Calu3 (cell line): ENCODE measurements around the gene SANBR. TPM values are rescaled to one million over a fixed set of nuclear protein-coding genes. Genes with fewer than 3 reads are reported as not detected.
A peak's percentile ranks its signal among the peaks of the same experiment; 100 is the strongest.

Source experiments
- Bru-seq: library from RNA; stranded (reverse); fragments of 400-500 nt; gene quantifications from one replicate; lab custom pipeline; 2021; lab: Mats Ljungman, UMichigan
- BruChase-seq, 2 experiments: library from RNA; stranded (reverse); fragments of 400-500 nt; gene quantifications; one replicate each; lab custom pipeline; 2021; lab: Mats Ljungman, UMichigan
- BruUV-seq: library from RNA; stranded (reverse); fragments of 400-500 nt; replicated peaks from 2 replicates; lab custom pipeline; 2021; lab: Mats Ljungman, UMichigan
- CTCF ChIA-PET: fragments of 300-600 bp; sonication (Branson Sonifier 250); formaldehyde crosslinking; loops from one replicate; lab custom pipeline; 2022; ENCODE audit warnings: antibody characterized with exemption; lab: Charles Lee
- DNase-seq: peaks from one replicate; pipeline ENCODE4 v3.0.0; 2022
- H3K27ac Mint-ChIP-seq: one replicate; pipeline ENCODE4 v1.8.0; 2022; ENCODE audit warnings: mixed read lengths; ENCODE audit not compliant: unreplicated experiment
- H3K27me3 Mint-ChIP-seq: one replicate; pipeline ENCODE4 v1.8.0; 2022; ENCODE audit warnings: mixed read lengths; ENCODE audit not compliant: unreplicated experiment
- H3K36me3 Mint-ChIP-seq: one replicate; pipeline ENCODE4 v1.8.0; 2022; ENCODE audit warnings: mild to moderate bottlenecking, moderate library complexity, mixed read lengths; ENCODE audit not compliant: insufficient read depth, unreplicated experiment
- H3K4me1 Mint-ChIP-seq: one replicate; pipeline ENCODE4 v1.8.0; 2022; ENCODE audit warnings: mild to moderate bottlenecking, low read depth, mixed read lengths; ENCODE audit not compliant: unreplicated experiment
- H3K4me3 Mint-ChIP-seq: one replicate; pipeline ENCODE4 v1.8.0; 2022; ENCODE audit warnings: mild to moderate bottlenecking, low read depth, moderate library complexity, mixed read lengths; ENCODE audit not compliant: unreplicated experiment
- H3K9me3 Mint-ChIP-seq: one replicate; pipeline ENCODE4 v1.8.0; 2022; ENCODE audit warnings: low read depth, mixed read lengths; ENCODE audit not compliant: unreplicated experiment
- intact Hi-C: fragments of 100-400 bp; cut with micrococcal nuclease; formaldehyde crosslinking; loops from one replicate; pipeline ENCODE4 v1.10.0; 2022; ENCODE audit not compliant: unreplicated experiment
- long read RNA-seq: library from polyadenylated mRNA; stranded (forward); transcript quantifications from one replicate; pipeline ENCODE4 v2.0.0, GENCODE V29; 2022
- total RNA-seq: library from RNA; stranded (reverse); gene quantifications from 2 replicates; pipeline ENCODE4 v1.2.3, GENCODE V29; 2022
- TF ChIP-seq, protein P1 (sequence below): fragments of 200-600 bp; IDR thresholded peaks from one replicate; pipeline ENCODE4 v1.8.0; 2022; ENCODE audit warnings: antibody characterized with exemption; ENCODE audit not compliant: unreplicated experiment

Gene SANBR
- 11.5 and 16.3 TPM in 2 replicates for total RNA-seq
- percentile 61 among the genes with signal in this experiment for Bru-seq, nascent RNA
- BruChase-seq, experiment 1, labeled RNA remaining after a 6-hour chase = percentile 60 among the genes with signal in this experiment
- BruChase-seq, experiment 2, labeled RNA remaining after a 2-hour chase = percentile 75 among the genes with signal in this experiment
- long read RNA-seq, full-length matches to known transcripts = 2 of 5 reads
- long read RNA-seq, partial matches to known transcripts = 1 of 5 reads
- long read RNA-seq, other reads (novel, unspliced or antisense) = 2 of 5 reads

- no peaks in the 10 kb centered on the region for H3K27me3 Mint-ChIP-seq
- peaks cover 8% of the 10 kb centered on the region for H3K4me1 Mint-ChIP-seq
- peak within 1 kb of the TSS; percentile 81 for H3K4me3 Mint-ChIP-seq
- intact Hi-C loops = loop anchor here (2.0 kb wide), 1 partner anchor 45 kb away; no protein-coding TSS in a partner anchor
- H3K27ac Mint-ChIP-seq = peak within 1 kb of the TSS; percentile 60
- CTCF ChIA-PET = interaction anchor here (0.5 kb wide), 1 partner anchor 106 kb away, joined by 3 read pairs; no protein-coding TSS in a partner anchor
- peak; percentile 91 for DNase-seq
- peaks cover 8% of the 10 kb centered on the region for H3K36me3 Mint-ChIP-seq
- no peaks in the 10 kb centered on the region for H3K9me3 Mint-ChIP-seq
- TF ChIP-seq, protein P1, sequence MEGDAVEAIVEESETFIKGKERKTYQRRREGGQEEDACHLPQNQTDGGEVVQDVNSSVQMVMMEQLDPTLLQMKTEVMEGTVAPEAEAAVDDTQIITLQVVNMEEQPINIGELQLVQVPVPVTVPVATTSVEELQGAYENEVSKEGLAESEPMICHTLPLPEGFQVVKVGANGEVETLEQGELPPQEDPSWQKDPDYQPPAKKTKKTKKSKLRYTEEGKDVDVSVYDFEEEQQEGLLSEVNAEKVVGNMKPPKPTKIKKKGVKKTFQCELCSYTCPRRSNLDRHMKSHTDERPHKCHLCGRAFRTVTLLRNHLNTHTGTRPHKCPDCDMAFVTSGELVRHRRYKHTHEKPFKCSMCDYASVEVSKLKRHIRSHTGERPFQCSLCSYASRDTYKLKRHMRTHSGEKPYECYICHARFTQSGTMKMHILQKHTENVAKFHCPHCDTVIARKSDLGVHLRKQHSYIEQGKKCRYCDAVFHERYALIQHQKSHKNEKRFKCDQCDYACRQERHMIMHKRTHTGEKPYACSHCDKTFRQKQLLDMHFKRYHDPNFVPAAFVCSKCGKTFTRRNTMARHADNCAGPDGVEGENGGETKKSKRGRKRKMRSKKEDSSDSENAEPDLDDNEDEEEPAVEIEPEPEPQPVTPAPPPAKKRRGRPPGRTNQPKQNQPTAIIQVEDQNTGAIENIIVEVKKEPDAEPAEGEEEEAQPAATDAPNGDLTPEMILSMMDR = no peak
- no TSS peak for BruUV-seq
Observed at GRCh38 chr2:61065714-61066709, at the start of gene SANBR. Gene SANBR (plus strand): TSS chr2:61065871. CDS start chr2:61070351, 4,480 bp downstream.

DNA sequence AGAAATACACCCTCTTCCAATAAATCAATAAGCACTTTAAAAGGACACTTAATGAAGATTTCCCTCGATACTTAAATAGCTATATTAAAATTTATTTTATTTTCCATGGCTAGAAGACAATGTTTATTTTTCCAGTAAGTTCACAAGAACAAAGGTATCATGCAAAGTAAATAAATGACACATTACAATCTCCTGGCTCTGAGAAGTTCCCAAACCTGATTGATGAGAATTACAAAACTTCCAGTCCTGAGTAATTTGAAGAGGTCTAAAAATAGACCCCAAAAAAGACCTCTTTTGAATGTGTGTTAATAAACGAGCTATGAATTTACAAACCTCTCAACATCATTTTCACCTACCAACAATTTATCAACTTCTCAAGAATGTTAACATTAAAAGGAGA is 49.7 kb upstream of the SANBR start:
- CTCF ChIA-PET = no interaction called here
- BruUV-seq = no TSS peak
- H3K27me3 Mint-ChIP-seq = no peaks in the 10 kb centered on the region
- TF ChIP-seq, protein P1 = no peak
- H3K4me1 Mint-ChIP-seq = peaks cover 27% of the 10 kb centered on the region
- no peaks in the 10 kb centered on the region for H3K9me3 Mint-ChIP-seq
- peaks cover 48% of the 10 kb centered on the region for H3K36me3 Mint-ChIP-seq
- peak overlapping the region; percentile 86 for H3K4me3 Mint-ChIP-seq
- H3K27ac Mint-ChIP-seq = peak overlapping the region; percentile 91
- intact Hi-C loops = loop anchor here (5.0 kb wide), 1 partner anchor 134 kb away; the partner anchor contains the start of gene REL
- DNase-seq = no peak

- intact Hi-C loops = loop anchor here (5.0 kb wide), 1 partner anchor 134 kb away; the partner anchor contains the start of gene REL
- CTCF ChIA-PET = interaction anchor here (0.8 kb wide), 1 partner anchor 342 kb away, joined by 3 read pairs; no protein-coding TSS in a partner anchor
- BruUV-seq = TSS peak; percentile 68
- Mint-ChIP-seq H3K36me3 (peaks cover 49% of the 10 kb centered on the region), H3K9me3 (peaks cover under 1% of the 10 kb centered on the region), H3K4me3 (peak overlapping the region; percentile 86), H3K27me3 (no peaks in the 10 kb centered on the region), H3K27ac (peak overlapping the region; percentile 91), H3K4me1 (peaks cover 27% of the 10 kb centered on the region)
- DNase-seq = no peak
- TF ChIP-seq, protein P1 = no peak
Observed at GRCh38 chr2:61016392-61017002, 49.2 kb upstream of the SANBR start.
